Panc1 (cell line): ENCODE measurements around the gene ITM2B.

Experiments
- TF ChIP-seq, protein P1 (sequence below): fragments of 450-650 bp; IDR thresholded peaks from 2 replicates; pipeline ENCODE4 v1.5.1; 2017; ENCODE audit warnings: mild to moderate bottlenecking
- TF ChIP-seq, protein P2 (sequence below), 2 experiments: IDR thresholded peaks; 2 replicates each; pipeline ENCODE4 v1.6.1; 2011 to 2012; ENCODE audit warnings: low read depth in 2 of 2, control low read depth in 1 of 2, low read length in 1 of 2, mild to moderate bottlenecking in 1 of 2, moderate library complexity in 1 of 2; ENCODE audit not compliant: insufficient read depth in 1 of 2

DNA sequence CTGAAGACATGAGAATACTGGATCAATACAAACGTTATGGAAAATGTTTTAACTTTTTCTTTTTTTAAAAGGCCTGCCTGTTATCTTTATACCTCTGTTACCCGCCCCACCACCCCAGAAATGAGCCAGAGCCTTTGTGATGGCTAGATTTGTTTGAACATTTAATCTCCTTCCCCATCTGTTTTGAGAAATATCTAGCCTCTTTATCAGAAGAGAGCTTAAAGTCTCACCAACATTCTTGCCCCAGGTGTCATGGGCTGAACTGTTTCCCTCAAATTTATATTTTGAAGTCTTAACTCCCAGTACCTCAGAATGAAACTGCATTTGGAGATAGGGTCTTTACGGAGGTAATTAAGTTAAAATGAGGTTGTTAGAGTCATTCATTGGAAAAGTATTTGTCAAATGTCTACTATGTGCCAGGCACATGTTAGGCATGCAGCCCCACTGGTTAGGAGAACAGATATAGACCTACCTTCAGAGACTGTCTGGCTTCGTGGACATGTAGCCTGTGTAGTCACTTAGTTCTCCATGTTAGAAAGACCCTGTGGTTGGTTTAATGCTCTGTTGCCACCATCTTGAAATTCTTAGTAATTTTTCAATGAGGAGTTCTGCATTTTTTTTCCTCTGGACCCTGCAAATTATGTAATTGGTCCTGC is 64.3 kb downstream of the ITM2B start:
- TF ChIP-seq, protein P1, sequence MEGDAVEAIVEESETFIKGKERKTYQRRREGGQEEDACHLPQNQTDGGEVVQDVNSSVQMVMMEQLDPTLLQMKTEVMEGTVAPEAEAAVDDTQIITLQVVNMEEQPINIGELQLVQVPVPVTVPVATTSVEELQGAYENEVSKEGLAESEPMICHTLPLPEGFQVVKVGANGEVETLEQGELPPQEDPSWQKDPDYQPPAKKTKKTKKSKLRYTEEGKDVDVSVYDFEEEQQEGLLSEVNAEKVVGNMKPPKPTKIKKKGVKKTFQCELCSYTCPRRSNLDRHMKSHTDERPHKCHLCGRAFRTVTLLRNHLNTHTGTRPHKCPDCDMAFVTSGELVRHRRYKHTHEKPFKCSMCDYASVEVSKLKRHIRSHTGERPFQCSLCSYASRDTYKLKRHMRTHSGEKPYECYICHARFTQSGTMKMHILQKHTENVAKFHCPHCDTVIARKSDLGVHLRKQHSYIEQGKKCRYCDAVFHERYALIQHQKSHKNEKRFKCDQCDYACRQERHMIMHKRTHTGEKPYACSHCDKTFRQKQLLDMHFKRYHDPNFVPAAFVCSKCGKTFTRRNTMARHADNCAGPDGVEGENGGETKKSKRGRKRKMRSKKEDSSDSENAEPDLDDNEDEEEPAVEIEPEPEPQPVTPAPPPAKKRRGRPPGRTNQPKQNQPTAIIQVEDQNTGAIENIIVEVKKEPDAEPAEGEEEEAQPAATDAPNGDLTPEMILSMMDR: no peak
- TF ChIP-seq, protein P2, sequence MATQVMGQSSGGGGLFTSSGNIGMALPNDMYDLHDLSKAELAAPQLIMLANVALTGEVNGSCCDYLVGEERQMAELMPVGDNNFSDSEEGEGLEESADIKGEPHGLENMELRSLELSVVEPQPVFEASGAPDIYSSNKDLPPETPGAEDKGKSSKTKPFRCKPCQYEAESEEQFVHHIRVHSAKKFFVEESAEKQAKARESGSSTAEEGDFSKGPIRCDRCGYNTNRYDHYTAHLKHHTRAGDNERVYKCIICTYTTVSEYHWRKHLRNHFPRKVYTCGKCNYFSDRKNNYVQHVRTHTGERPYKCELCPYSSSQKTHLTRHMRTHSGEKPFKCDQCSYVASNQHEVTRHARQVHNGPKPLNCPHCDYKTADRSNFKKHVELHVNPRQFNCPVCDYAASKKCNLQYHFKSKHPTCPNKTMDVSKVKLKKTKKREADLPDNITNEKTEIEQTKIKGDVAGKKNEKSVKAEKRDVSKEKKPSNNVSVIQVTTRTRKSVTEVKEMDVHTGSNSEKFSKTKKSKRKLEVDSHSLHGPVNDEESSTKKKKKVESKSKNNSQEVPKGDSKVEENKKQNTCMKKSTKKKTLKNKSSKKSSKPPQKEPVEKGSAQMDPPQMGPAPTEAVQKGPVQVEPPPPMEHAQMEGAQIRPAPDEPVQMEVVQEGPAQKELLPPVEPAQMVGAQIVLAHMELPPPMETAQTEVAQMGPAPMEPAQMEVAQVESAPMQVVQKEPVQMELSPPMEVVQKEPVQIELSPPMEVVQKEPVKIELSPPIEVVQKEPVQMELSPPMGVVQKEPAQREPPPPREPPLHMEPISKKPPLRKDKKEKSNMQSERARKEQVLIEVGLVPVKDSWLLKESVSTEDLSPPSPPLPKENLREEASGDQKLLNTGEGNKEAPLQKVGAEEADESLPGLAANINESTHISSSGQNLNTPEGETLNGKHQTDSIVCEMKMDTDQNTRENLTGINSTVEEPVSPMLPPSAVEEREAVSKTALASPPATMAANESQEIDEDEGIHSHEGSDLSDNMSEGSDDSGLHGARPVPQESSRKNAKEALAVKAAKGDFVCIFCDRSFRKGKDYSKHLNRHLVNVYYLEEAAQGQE (IDR thresholded peaks at IDR 0.05; ENCODE audit: insufficient read depth in 1 of 2, low read depth in 2 of 2, low read length in 1 of 2): no peak
